ENCODE measurements around the gene ACE. TPM values are rescaled to one million over a fixed set of nuclear protein-coding genes. Genes with fewer than 3 reads are reported as not detected.

ACE gene
- total and polyA plus RNA-seq, 5 donors, result 4.0 to 10.1 (median 5.7) TPM

DNA sequence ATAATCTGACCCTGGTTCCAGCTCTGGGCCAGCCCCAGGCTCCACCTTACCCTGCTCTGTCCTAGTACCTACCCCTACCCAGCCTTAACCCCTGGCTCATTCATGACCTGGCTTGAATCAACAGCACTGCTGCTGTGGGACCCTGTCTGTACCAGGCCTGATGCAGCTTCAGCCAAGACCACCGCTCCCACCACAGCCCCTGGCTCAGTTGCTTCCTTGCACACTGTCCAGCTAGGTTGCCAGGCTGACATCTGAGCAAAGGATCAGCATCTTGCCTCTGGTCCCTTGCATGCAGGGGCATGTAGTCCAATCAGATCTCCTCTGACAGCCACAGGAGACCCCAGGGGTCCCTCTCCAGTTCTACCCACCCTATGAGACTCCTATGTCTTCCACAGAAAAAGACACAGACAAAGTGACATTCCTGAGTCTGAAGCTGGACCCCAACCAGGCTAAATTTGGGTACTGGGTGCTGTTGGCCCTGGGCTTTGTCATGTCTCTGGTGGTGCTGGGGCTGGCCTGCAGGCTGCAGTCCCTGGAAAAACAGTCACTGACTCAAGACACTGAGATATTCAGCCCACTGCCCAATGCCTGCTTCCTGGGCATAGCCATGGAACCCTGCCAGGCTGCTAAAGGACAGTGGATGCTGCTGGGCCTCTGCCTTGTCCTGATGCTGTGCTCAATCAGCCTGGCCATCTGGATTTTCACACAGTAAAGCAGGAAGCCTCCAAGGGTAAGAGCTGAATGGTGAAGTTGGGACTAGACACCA is 42.4 kb downstream of the ACE start:
- intact Hi-C loops (cut with DNase I), result no loop called here
- Histone ChIP-seq H3K27me3 (ENCODE audit: control insufficient read depth, insufficient read depth) (no peaks in the 10 kb centered on the region), H3K9me3 (ENCODE audit: control insufficient read depth, low read length) (no peaks in the 10 kb centered on the region), H3K4me3 (ENCODE audit: low read length) (no peak overlapping the region), H3K4me1 (ENCODE audit: control insufficient read depth, insufficient read depth, low read length) (no peaks in the 10 kb centered on the region), H3K27ac (ENCODE audit: low read length) (no peak overlapping the region)
- ATAC-seq (no peak), DNase-seq (peak in 1 of 3 donors; percentile 33)
- WGBS, result 76% methylated on average over 1 of the region's 1 CpG

GRCh38 chr17:63519972-63520882 is 43.4 kb downstream of the ACE start:
- intact Hi-C loops (cut with DNase I), result no loop called here
- Histone ChIP-seq H3K4me3 (ENCODE audit: low read length) (no peak overlapping the region), H3K27me3 (ENCODE audit: control insufficient read depth, insufficient read depth) (no peaks in the 10 kb centered on the region), H3K4me1 (ENCODE audit: control insufficient read depth, insufficient read depth, low read length) (no peaks in the 10 kb centered on the region), H3K9me3 (ENCODE audit: control insufficient read depth, low read length) (no peaks in the 10 kb centered on the region), H3K27ac (ENCODE audit: low read length) (no peak overlapping the region)
- peak in 1 of 3 donors; percentile 46 for DNase-seq
- 60% methylated on average over 5 of the region's 5 CpGs for WGBS
- no peak for ATAC-seq

GRCh38 chr17:63523253-63523855 is 46.5 kb downstream of the ACE start, which contains the start of gene KCNH6:
Gene KCNH6 (plus strand): TSS chr17:63523358. CDS start chr17:63523414, 56 bp downstream.
- H3K9me3 ChIP-seq (ENCODE audit: control insufficient read depth, low read length), result no peaks in the 10 kb centered on the region
- no peak within 1 kb of the TSS for H3K27ac ChIP-seq (ENCODE audit: low read length)
- H3K4me3 ChIP-seq (ENCODE audit: low read length), result no peak within 1 kb of the TSS
- WGBS, result 10% methylated on average over 38 of the region's 38 CpGs
- intact Hi-C loops (cut with DNase I), result no loop called here
- ATAC-seq, result no peak
- DNase-seq, result peak in 1 of 3 donors; percentile 18
- no peaks in the 10 kb centered on the region for H3K27me3 ChIP-seq (ENCODE audit: control insufficient read depth, insufficient read depth)
- H3K4me1 ChIP-seq (ENCODE audit: control insufficient read depth, insufficient read depth, low read length), result no peaks in the 10 kb centered on the region

GRCh38 chr17:63524051-63524450 is 47.2 kb downstream of the ACE start:
- WGBS, result 91% methylated on average over 14 of the region's 14 CpGs
- Histone ChIP-seq H3K4me3 (ENCODE audit: low read length) (no peak overlapping the region), H3K9me3 (ENCODE audit: control insufficient read depth, low read length) (no peaks in the 10 kb centered on the region), H3K27ac (ENCODE audit: low read length) (no peak overlapping the region), H3K4me1 (ENCODE audit: control insufficient read depth, insufficient read depth, low read length) (no peaks in the 10 kb centered on the region), H3K27me3 (ENCODE audit: control insufficient read depth, insufficient read depth) (no peaks in the 10 kb centered on the region)
- intact Hi-C loops (cut with DNase I), result no loop called here
- ATAC-seq (no peak), DNase-seq (peak in 1 of 3 donors; percentile 20)

- ATAC-seq (no peak), DNase-seq (peak in 1 of 3 donors; percentile 4)
- H3K9me3 ChIP-seq (ENCODE audit: control insufficient read depth, low read length), result no peaks in the 10 kb centered on the region
- H3K27me3 ChIP-seq (ENCODE audit: control insufficient read depth, insufficient read depth), result no peaks in the 10 kb centered on the region
- intact Hi-C loops (cut with DNase I), result no loop called here
- no peaks in the 10 kb centered on the region for H3K4me1 ChIP-seq (ENCODE audit: control insufficient read depth, insufficient read depth, low read length)
- no peak overlapping the region for H3K27ac ChIP-seq (ENCODE audit: low read length)
- no peak overlapping the region for H3K4me3 ChIP-seq (ENCODE audit: low read length)
- WGBS, result 64% methylated on average over 6 of the region's 6 CpGs
Observed at GRCh38 chr17:63525190-63525946, 48.5 kb downstream of the ACE start.

- 70% methylated on average over 5 of the region's 5 CpGs for WGBS
- H3K4me1 ChIP-seq (ENCODE audit: control insufficient read depth, insufficient read depth, low read length), result no peaks in the 10 kb centered on the region
- DNase-seq (peak in 2 of 3 donors; percentile 19 to 24), ATAC-seq (no peak)
- no peak overlapping the region for H3K4me3 ChIP-seq (ENCODE audit: low read length)
- intact Hi-C loops (cut with DNase I), result no loop called here
- H3K27me3 ChIP-seq (ENCODE audit: control insufficient read depth, insufficient read depth), result no peaks in the 10 kb centered on the region
- no peaks in the 10 kb centered on the region for H3K9me3 ChIP-seq (ENCODE audit: control insufficient read depth, low read length)
- H3K27ac ChIP-seq (ENCODE audit: low read length), result no peak overlapping the region
Observed at GRCh38 chr17:63526861-63527260, 50.0 kb downstream of the ACE start.

DNA sequence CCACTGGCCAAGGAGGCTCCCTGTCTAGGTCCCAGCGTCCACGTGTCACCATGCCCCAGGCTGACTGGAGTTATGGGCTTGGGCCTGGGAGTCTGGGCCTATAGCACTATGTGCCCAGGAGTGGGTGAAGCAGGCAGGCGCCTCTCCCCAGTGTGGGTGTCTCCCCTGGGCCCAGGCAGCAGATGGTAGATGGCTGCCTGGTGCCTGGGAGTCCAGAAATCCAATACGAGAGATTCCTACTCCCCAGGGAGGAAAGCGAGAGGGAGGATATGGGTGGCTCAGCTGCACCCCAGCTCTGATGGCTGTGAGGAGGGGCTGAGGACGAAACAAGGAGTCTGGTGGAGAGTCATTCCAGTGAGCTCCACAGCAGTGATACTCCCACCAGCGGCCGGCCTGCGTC is 51.3 kb downstream of the ACE start:
- Histone ChIP-seq H3K9me3 (ENCODE audit: control insufficient read depth, low read length) (no peaks in the 10 kb centered on the region), H3K27ac (ENCODE audit: low read length) (no peak overlapping the region), H3K4me3 (ENCODE audit: low read length) (no peak overlapping the region), H3K4me1 (ENCODE audit: control insufficient read depth, insufficient read depth, low read length) (no peaks in the 10 kb centered on the region), H3K27me3 (ENCODE audit: control insufficient read depth, insufficient read depth) (no peaks in the 10 kb centered on the region)
- intact Hi-C loops (cut with DNase I), result no loop called here
- whole genome bisulfite sequencing, result 86% methylated on average over 9 of the region's 9 CpGs
- no peak for ATAC-seq
- peak in 2 of 3 donors; percentile 25 to 26 for DNase-seq

DNA sequence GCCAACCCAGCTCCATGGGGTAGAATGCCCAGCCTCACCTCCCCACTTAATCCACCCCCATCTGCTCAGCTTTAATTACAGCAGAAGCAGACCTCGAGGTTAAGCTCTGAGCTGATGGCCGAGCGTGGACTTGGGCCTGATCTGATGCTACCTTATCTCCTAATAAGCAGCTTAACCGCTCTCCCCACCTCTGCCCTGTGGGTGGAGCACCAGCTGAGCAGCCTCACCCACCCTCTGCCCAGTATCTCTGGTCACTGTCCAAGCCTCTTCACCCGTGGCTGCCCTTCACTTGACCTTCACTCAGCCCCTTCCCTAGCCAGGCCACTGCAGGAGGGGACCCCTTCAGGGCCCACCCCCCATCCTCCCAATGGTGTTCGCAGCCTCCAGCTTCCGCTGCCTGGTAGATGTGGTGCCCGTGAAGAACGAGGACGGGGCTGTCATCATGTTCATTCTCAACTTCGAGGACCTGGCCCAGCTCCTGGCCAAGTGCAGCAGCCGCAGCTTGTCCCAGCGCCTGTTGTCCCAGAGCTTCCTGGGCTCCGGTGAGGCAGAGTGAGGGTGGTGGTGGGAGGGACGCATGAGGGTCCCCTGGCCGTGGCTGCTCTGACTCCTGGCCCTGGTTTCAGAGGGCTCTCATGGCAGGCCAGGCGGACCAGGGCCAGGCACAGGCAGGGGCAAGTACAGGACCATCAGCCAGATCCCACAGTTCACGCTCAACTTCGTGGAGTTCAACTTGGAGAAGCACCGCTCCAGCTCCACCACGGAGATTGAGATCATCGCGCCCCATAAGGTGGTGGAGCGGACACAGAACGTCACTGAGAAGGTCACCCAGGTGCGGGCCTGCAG is 53.1 kb downstream of the ACE start:
- H3K4me1 ChIP-seq (ENCODE audit: control insufficient read depth, insufficient read depth, low read length), result no peaks in the 10 kb centered on the region
- intact Hi-C loops (cut with DNase I), result no loop called here
- WGBS, result 68% methylated on average over 26 of the region's 26 CpGs
- no peak overlapping the region for H3K4me3 ChIP-seq (ENCODE audit: low read length)
- no peaks in the 10 kb centered on the region for H3K27me3 ChIP-seq (ENCODE audit: control insufficient read depth, insufficient read depth)
- H3K9me3 ChIP-seq (ENCODE audit: control insufficient read depth, low read length), result no peaks in the 10 kb centered on the region
- H3K27ac ChIP-seq (ENCODE audit: low read length), result no peak overlapping the region
- ATAC-seq (peak in 1 of 2 donors; percentile 26), DNase-seq (peak in 2 of 3 donors; percentile 54 to 64)

GRCh38 chr17:63530557-63531021 is 53.7 kb downstream of the ACE start:
- intact Hi-C loops (cut with DNase I), result no loop called here
- Histone ChIP-seq H3K27me3 (ENCODE audit: control insufficient read depth, insufficient read depth) (no peaks in the 10 kb centered on the region), H3K27ac (ENCODE audit: low read length) (no peak overlapping the region), H3K9me3 (ENCODE audit: control insufficient read depth, low read length) (no peaks in the 10 kb centered on the region), H3K4me1 (ENCODE audit: control insufficient read depth, insufficient read depth, low read length) (no peaks in the 10 kb centered on the region), H3K4me3 (ENCODE audit: low read length) (no peak overlapping the region)
- ATAC-seq, result no peak
- WGBS, result 86% methylated on average over 3 of the region's 3 CpGs
- peak in 2 of 3 donors; percentile 1 to 41 for DNase-seq
